Thyroid gland (tissue), 4 donors: Measurements from ENCODE around the gene ADGRD1.

Source experiments
- CTCF ChIP-seq, 6 experiments: fragments of 200-600 bp in 3 of 6; fragments of 450-650 bp in 3 of 6; sonication (generic) in 3 of 6; IDR thresholded peaks; one replicate each; pipeline ENCODE4 v1.5.1; 2016 to 2019; ENCODE audit warnings: antibody characterized with exemption in 6 of 6, mild to moderate bottlenecking in 2 of 6, inconsistent platforms in 1 of 6, moderate library complexity in 1 of 6
- POLR2A ChIP-seq, 2 donors: fragments of 450-650 bp; IDR thresholded peaks; one replicate each; pipeline ENCODE4 v1.6.1; 2017; ENCODE audit warnings: antibody characterized with exemption in 2 of 2, mild to moderate bottlenecking in 2 of 2, moderate library complexity in 1 of 2

GRCh38 chr12:130973109-130973508, 19.4 kb downstream of the ADGRD1 start:
- TF ChIP-seq CTCF (IDR thresholded peaks at IDR 0.05): no peak
- no peak for TF ChIP-seq POLR2A (IDR thresholded peaks at IDR 0.05)
